ENCODE measurements around the gene AP2B1.
"Not testable (repeated sequence)": the region's sequence is repeated elsewhere in the genome, so short reads cannot be mapped to it uniquely, and the experiment has no call there.

AP2B1 gene

DNA sequence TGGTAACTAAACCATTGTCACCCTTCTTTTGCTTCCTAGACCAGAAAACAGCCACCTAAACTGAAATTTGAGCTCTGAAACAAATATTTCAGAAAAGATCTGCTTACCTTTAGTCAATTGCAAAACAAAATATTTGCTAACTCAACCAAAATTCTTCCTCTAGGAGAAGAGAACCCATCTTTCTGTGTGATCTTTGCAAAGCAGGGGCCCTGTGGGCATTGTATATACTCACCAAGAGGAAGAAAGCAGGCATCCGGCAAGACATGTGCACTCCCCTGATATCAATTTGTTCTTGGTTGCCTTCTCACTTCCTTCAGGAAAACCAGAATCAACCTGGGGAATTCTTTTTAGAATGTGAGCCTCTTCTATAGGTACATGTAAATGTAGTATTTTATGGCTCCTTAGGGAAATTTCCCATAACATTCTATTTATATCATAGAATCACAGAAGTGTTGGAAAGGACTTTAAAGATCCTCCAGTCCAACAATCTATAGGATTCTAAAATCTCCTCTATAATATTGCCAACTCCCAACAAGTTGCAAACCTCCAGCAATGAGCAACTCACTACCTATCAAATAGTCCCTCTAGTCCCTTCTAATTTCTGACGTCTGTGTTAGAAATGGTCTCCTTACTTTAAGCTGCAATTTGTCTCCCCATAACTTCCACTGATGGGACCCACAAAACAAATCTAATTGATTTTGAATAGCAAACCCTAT is 27.5 kb upstream of the AP2B1 start:
- Histone ChIP-seq H2BK12ac (ENCODE audit: low read length in 2 of 2) (no peak overlapping the region), H3K4me3 (ENCODE audit: insufficient read depth in 1 of 2, low read depth in 1 of 2, low read length in 2 of 2) (no peak overlapping the region), H3K27me3 (ENCODE audit: control insufficient read depth in 1 of 2, insufficient read depth in 1 of 2, low read length in 2 of 2) (peaks cover 20% of the 10 kb centered on the region in 2 experiments), H3K23ac (ENCODE audit: low read length in 2 of 2) (no peak overlapping the region), H3K9ac (ENCODE audit: low read length) (no peak overlapping the region), H2BK15ac (ENCODE audit: low read depth, poor library complexity, severe bottlenecking) (no peak overlapping the region), H3K36me3 (ENCODE audit: control insufficient read depth in 1 of 2, insufficient read depth in 2 of 2, low read depth in 1 of 2, low read length in 2 of 2) (no peaks in the 10 kb centered on the region), H4K91ac (ENCODE audit: low read length) (no peak overlapping the region), H4K8ac (ENCODE audit: low read length) (no peak overlapping the region), H3K14ac (ENCODE audit: low read length in 2 of 2) (no peak overlapping the region), H3K27ac (ENCODE audit: low read length, poor library complexity, severe bottlenecking) (no peak overlapping the region), H3K18ac (ENCODE audit: low read depth in 1 of 2, low read length in 2 of 2) (no peak overlapping the region), H2BK5ac (ENCODE audit: low read depth, low read length, poor library complexity, severe bottlenecking) (no peak overlapping the region), H3K4me1 (ENCODE audit: control insufficient read depth, insufficient read depth, low read depth, low read length) (no peaks in the 10 kb centered on the region), H2AFZ (ENCODE audit: low read depth, low read length) (no peak overlapping the region), H2BK120ac (ENCODE audit: low read depth, low read length) (no peak overlapping the region), H3K9me3 (ENCODE audit: control insufficient read depth, low read length) (no peaks in the 10 kb centered on the region), H3K79me1 (replicated peaks; ENCODE audit: low read length, poor library complexity, severe bottlenecking) (no peaks in the 10 kb centered on the region), H2AK5ac (ENCODE audit: low read length, severe bottlenecking) (no peak overlapping the region), H3K4me2 (ENCODE audit: low read length, poor library complexity, severe bottlenecking) (no peak overlapping the region), H3K4ac (ENCODE audit: low read depth in 1 of 2, low read length in 2 of 2) (no peak overlapping the region)
- 94% methylated on average over 1 of the region's 2 CpGs for WGBS
- no peak for DNase-seq

DNA sequence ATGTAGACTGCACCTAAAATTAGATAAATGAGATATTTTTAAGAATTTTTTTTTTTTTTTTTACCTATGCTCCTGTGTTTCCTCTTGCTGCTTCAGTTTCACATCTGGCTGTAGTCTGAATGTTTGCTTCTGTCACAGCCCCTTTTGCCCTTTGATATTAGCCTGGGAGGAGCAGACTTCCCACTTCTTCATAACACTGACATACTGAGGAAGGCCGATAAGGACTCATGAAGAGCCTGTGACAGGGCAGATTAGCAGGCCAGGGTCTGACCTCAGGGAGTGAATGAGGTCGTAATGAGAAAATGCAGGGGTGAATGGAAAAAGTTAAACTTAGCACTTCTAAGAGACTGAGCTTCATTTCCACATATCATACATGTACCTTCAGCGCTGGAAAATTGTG is 26.4 kb upstream of the AP2B1 start, which contains the start of gene SLFN14:
Gene SLFN14 (minus strand): TSS at position 117 of the 400 bp plus-strand sequence. CDS start 2,757 bp downstream, outside the sequence.
- no peak for DNase-seq
- H3K4me3 ChIP-seq (ENCODE audit: insufficient read depth in 1 of 2, low read depth in 1 of 2, low read length in 2 of 2): no peak within 1 kb of the TSS
- H3K4ac ChIP-seq (ENCODE audit: low read depth in 1 of 2, low read length in 2 of 2): no peak within 1 kb of the TSS
- H4K8ac ChIP-seq (ENCODE audit: low read length): no peak within 1 kb of the TSS
- H2BK5ac ChIP-seq (ENCODE audit: low read depth, low read length, poor library complexity, severe bottlenecking): no peak within 1 kb of the TSS
- H3K4me1 ChIP-seq (ENCODE audit: control insufficient read depth, insufficient read depth, low read depth, low read length): no peaks in the 10 kb centered on the region
- no peak within 1 kb of the TSS for H2AK5ac ChIP-seq (ENCODE audit: low read length, severe bottlenecking)
- no peak within 1 kb of the TSS for H2BK15ac ChIP-seq (ENCODE audit: low read depth, poor library complexity, severe bottlenecking)
- no peaks in the 10 kb centered on the region for H3K79me1 ChIP-seq (replicated peaks; ENCODE audit: low read length, poor library complexity, severe bottlenecking)
- H3K36me3 ChIP-seq (ENCODE audit: control insufficient read depth in 1 of 2, insufficient read depth in 2 of 2, low read depth in 1 of 2, low read length in 2 of 2): no peaks in the 10 kb centered on the region
- H2BK120ac ChIP-seq (ENCODE audit: low read depth, low read length): no peak within 1 kb of the TSS
- no peak within 1 kb of the TSS for H2BK12ac ChIP-seq (ENCODE audit: low read length in 2 of 2)
- H4K91ac ChIP-seq (ENCODE audit: low read length): no peak within 1 kb of the TSS
- H3K27me3 ChIP-seq (ENCODE audit: control insufficient read depth in 1 of 2, insufficient read depth in 1 of 2, low read length in 2 of 2): peaks cover 22 to 24% of the 10 kb centered on the region in 2 experiments
- H3K27ac ChIP-seq (ENCODE audit: low read length, poor library complexity, severe bottlenecking): no peak within 1 kb of the TSS
- H3K9me3 ChIP-seq (ENCODE audit: control insufficient read depth, low read length): no peaks in the 10 kb centered on the region
- H3K18ac ChIP-seq (ENCODE audit: low read depth in 1 of 2, low read length in 2 of 2): no peak within 1 kb of the TSS
- H3K14ac ChIP-seq (ENCODE audit: low read length in 2 of 2): no peak within 1 kb of the TSS
- H2AFZ ChIP-seq (ENCODE audit: low read depth, low read length): no peak within 1 kb of the TSS
- H3K23ac ChIP-seq (ENCODE audit: low read length in 2 of 2): no peak within 1 kb of the TSS
- H3K9ac ChIP-seq (ENCODE audit: low read length): no peak within 1 kb of the TSS
- WGBS: 50% methylated on average over 2 of the region's 3 CpGs
- H3K4me2 ChIP-seq (ENCODE audit: low read length, poor library complexity, severe bottlenecking): no peak within 1 kb of the TSS

DNA sequence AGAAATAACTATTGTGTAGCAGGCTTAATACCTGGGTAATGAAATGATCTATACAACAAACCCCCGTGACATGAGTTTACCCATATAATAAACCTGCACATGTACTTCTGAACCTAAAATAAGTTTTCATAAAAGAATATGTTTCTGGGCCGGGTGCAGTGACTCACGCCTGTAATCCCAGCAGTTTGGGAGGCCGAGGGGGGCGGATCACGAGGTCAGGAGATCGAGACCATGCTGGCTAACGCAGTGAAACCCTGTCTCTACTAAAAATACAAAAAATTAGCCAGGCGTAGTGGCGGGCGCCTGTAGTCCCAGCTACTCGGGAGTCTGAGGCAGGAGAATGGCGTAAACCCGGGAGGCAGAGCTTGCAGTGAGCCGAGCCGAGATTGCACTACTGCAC is 23.9 kb upstream of the AP2B1 start:
- 88% methylated on average over 9 of the region's 16 CpGs for whole genome bisulfite sequencing

DNA sequence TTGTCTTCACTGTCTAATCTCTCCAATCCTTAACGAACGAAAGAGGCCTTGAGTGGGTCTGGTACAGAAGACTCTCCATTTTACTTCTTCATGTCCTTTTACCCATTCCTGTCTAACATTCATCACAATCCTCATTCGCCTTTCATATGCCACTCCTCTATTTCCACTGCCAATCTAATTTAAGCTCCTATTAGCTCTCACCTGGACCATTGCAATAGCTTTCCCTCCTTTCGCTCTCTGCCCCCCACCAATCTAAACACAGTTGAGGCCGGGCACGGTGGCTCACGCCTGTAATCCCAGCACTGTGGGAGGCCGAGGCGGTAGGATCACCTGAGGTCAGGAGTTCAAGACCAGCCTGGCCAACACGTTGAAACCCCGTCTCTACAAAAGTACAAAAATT is 20.2 kb upstream of the AP2B1 start:
- Histone ChIP-seq H3K4me1 (ENCODE audit: control insufficient read depth, insufficient read depth, low read depth, low read length) (peaks cover 8% of the 10 kb centered on the region), H3K36me3 (ENCODE audit: control insufficient read depth in 1 of 2, insufficient read depth in 2 of 2, low read depth in 1 of 2, low read length in 2 of 2) (no peaks in the 10 kb centered on the region), H4K8ac (ENCODE audit: low read length) (peak overlapping the region; percentile 94), H3K23ac (ENCODE audit: low read length in 2 of 2) (no peak overlapping the region), H2AFZ (ENCODE audit: low read depth, low read length) (no peak overlapping the region), H2BK12ac (ENCODE audit: low read length in 2 of 2) (no peak overlapping the region), H2BK15ac (ENCODE audit: low read depth, poor library complexity, severe bottlenecking) (no peak overlapping the region), H3K27ac (ENCODE audit: low read length, poor library complexity, severe bottlenecking) (no peak overlapping the region), H4K91ac (ENCODE audit: low read length) (no peak overlapping the region), H2AK5ac (ENCODE audit: low read length, severe bottlenecking) (no peak overlapping the region), H3K18ac (ENCODE audit: low read depth in 1 of 2, low read length in 2 of 2) (no peak overlapping the region), H3K4me2 (ENCODE audit: low read length, poor library complexity, severe bottlenecking) (no peak overlapping the region), H2BK120ac (ENCODE audit: low read depth, low read length) (no peak overlapping the region), H3K9me3 (ENCODE audit: control insufficient read depth, low read length) (no peaks in the 10 kb centered on the region), H3K4ac (ENCODE audit: low read depth in 1 of 2, low read length in 2 of 2) (no peak overlapping the region), H3K27me3 (ENCODE audit: control insufficient read depth in 1 of 2, insufficient read depth in 1 of 2, low read length in 2 of 2) (peaks cover 3 to 5% of the 10 kb centered on the region in 2 experiments), H3K14ac (ENCODE audit: low read length in 2 of 2) (no peak overlapping the region), H3K4me3 (ENCODE audit: insufficient read depth in 1 of 2, low read depth in 1 of 2, low read length in 2 of 2) (peak overlapping the region in 1 of 2 experiments; percentile 95), H3K9ac (ENCODE audit: low read length) (peak overlapping the region; percentile 97), H3K79me1 (replicated peaks; ENCODE audit: low read length, poor library complexity, severe bottlenecking) (peaks cover 9% of the 10 kb centered on the region), H2BK5ac (ENCODE audit: low read depth, low read length, poor library complexity, severe bottlenecking) (no peak overlapping the region)
- WGBS: 79% methylated on average over 11 of the region's 11 CpGs
- no peak for DNase-seq

More for the DNA sequence above, 23.9 kb upstream of the AP2B1 start:
- not testable (repeated sequence) for H3K14ac ChIP-seq (ENCODE audit: low read length in 2 of 2); H2AFZ ChIP-seq (ENCODE audit: low read depth, low read length); H4K91ac ChIP-seq (ENCODE audit: low read length); H3K79me1 ChIP-seq (replicated peaks; ENCODE audit: low read length, poor library complexity, severe bottlenecking); H3K9me3 ChIP-seq (ENCODE audit: control insufficient read depth, low read length); H4K8ac ChIP-seq (ENCODE audit: low read length); H3K27ac ChIP-seq (ENCODE audit: low read length, poor library complexity, severe bottlenecking); H3K4me3 ChIP-seq (ENCODE audit: insufficient read depth in 1 of 2, low read depth in 1 of 2, low read length in 2 of 2); DNase-seq; H2BK120ac ChIP-seq (ENCODE audit: low read depth, low read length); H2BK15ac ChIP-seq (ENCODE audit: low read depth, poor library complexity, severe bottlenecking); H3K4me1 ChIP-seq (ENCODE audit: control insufficient read depth, insufficient read depth, low read depth, low read length); H2BK12ac ChIP-seq (ENCODE audit: low read length in 2 of 2); H2BK5ac ChIP-seq (ENCODE audit: low read depth, low read length, poor library complexity, severe bottlenecking); H3K4me2 ChIP-seq (ENCODE audit: low read length, poor library complexity, severe bottlenecking); H3K9ac ChIP-seq (ENCODE audit: low read length); H3K36me3 ChIP-seq (ENCODE audit: control insufficient read depth in 1 of 2, insufficient read depth in 2 of 2, low read depth in 1 of 2, low read length in 2 of 2); H3K4ac ChIP-seq (ENCODE audit: low read depth in 1 of 2, low read length in 2 of 2); H3K18ac ChIP-seq (ENCODE audit: low read depth in 1 of 2, low read length in 2 of 2); H2AK5ac ChIP-seq (ENCODE audit: low read length, severe bottlenecking); H3K23ac ChIP-seq (ENCODE audit: low read length in 2 of 2)
- peaks cover 7 to 15% of the 10 kb centered on the region in 2 experiments for H3K27me3 ChIP-seq (ENCODE audit: control insufficient read depth in 1 of 2, insufficient read depth in 1 of 2, low read length in 2 of 2)
